Measurements from ENCODE around the gene LRRC3. TPM values are rescaled to one million over a fixed set of nuclear protein-coding genes. Genes with fewer than 3 reads are reported as not detected.

The LRRC3 gene
- total RNA-seq, 1 experiment from 2014 or later, result not detected

GRCh38 chr21:44421901-44422840, 33.1 kb upstream of the LRRC3 start:
- DNase-seq (ENCODE audit: low read depth), result no peak
- in situ Hi-C loops (cut with HindIII; ENCODE audit: low pct_unique_long_range_greater_than_20kb, low sequenced_read_pairs), result no loop called here

DNA sequence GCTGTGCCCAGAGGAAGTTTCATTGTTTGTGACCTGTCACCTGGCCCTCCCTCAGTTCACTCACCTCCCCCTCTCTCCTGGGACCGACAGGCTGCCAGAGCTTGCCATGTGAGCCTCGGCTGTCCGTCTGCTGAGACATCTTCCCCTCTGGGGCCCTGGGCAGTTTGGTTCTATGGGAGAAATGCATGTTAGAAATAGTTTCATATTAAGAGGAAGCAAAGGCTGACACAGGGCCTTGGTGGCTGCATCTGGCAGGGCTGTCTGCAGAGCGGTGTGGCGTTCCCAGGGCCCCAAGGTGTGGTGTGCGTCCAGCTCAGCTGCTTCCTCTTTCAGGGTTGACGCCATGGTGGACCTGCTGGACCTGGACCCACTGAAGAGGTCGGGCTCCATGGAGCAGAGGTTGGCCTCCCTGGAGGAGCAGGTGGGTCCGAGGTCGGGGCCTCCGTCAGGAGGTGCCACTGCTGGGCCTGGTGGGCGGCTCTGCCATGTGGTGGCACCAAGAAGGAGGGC, 31.9 kb upstream of the LRRC3 start:
- DNase-seq (ENCODE audit: low read depth), result no peak
- in situ Hi-C loops (cut with HindIII; ENCODE audit: low pct_unique_long_range_greater_than_20kb, low sequenced_read_pairs), result no loop called here

GRCh38 chr21:44423941-44424607, 31.2 kb upstream of the LRRC3 start:
- no peak for DNase-seq (ENCODE audit: low read depth)
- in situ Hi-C loops (cut with HindIII; ENCODE audit: low pct_unique_long_range_greater_than_20kb, low sequenced_read_pairs), result no loop called here

DNA sequence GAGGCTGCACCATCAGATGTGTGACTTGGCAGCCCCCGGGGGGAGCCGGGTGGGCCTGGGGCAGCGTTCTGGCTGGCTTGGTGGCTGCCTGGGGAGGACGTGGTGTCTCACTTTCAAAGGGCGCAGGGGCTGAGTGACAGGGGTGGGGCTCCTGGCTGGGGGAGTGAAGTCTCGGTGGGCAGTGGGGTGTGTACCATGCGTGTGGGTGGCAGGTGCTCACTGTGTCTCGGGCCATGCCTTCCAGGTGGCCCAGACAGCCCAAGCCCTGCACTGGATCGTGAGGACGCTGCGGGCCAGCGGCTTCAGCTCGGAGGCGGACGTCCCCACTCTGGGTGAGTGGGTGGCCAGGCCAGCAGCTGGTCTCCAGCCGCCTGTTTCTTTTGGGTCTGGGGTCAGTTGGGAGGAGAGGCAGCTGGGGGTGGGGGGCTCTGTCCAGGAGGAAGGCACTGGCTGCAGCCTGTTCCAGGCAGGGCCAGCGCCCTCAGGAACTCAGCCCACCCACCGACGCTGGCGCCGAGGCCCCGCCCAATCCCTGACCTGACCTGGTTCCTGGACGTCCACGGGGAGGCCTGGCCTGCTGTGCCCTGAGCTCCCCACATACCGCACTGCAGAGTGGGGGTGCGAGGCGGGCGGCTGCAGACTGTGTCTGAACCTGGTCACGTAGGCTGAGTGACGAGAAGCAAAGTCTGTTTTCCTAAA, 30.6 kb upstream of the LRRC3 start:
- in situ Hi-C loops (cut with HindIII; ENCODE audit: low pct_unique_long_range_greater_than_20kb, low sequenced_read_pairs), result no loop called here
- DNase-seq (ENCODE audit: low read depth), result no peak

DNA sequence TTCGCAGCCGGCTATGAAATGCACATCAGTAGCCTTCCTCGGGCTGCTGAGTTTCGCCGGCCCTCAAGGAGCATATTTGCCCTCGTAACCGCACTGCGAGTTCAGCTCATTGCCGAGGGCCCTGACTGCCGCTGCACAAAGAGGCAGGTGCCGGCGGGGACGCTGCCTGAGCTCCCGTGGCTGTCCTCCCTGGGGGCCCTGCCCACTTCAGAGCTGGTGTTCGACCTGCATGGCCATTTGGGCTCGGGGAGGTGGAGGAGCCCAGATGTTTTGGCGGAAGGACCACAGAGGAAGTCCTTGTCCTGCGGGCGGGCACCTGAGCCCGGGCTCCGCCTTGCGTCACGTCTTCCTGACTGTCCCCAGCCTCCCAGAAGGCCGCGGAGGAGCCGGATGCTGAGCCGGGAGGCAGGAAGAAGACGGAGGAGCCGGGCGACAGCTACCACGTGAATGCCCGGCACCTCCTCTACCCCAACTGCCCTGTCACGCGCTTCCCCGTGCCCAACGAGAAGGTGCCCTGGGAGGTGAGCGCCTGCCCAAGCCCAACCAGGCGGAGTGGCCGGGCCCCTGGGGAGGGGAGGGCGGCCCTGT, 29.9 kb upstream of the LRRC3 start:
- in situ Hi-C loops (cut with HindIII; ENCODE audit: low pct_unique_long_range_greater_than_20kb, low sequenced_read_pairs), result no loop called here
- DNase-seq (ENCODE audit: low read depth), result no peak

DNA sequence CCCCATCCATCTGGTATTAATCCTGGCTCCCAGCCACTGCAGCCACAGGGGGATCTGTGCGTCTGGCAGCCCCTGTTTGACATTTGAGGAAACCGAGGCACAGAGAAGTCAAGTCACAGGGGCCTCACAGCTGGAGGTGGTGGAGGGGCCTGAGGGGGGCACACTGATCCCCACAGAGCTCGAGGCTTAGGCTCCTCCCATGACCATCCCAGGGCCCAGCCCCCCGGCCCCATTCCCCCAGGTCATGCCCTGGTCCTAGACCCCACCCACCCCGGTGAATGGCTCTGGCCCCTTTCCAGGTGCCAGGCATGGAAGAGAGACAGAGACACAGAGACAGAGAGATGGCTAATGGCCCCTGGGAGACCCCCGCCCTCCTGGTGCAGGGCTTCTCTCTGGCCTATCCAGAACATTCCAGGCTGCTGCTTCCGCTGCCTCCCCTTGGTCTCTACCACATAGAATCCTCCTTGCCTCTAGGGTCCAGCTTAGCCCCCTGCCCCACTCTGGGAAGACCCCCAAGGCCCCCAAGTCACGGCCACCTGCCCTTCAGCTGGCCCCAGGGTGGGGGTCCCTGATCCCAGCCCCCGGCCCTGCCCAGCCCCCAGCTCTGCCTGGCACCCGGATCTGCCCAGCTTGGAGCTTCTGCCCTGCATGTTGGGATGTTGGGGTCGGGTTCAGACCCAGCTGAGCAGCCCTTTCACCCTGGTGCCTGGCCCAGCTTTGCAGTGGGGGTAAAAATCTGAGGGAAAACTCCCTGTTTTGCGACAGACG, 29.2 kb upstream of the LRRC3 start:
- in situ Hi-C loops (cut with HindIII; ENCODE audit: low pct_unique_long_range_greater_than_20kb, low sequenced_read_pairs), result no loop called here

DNA sequence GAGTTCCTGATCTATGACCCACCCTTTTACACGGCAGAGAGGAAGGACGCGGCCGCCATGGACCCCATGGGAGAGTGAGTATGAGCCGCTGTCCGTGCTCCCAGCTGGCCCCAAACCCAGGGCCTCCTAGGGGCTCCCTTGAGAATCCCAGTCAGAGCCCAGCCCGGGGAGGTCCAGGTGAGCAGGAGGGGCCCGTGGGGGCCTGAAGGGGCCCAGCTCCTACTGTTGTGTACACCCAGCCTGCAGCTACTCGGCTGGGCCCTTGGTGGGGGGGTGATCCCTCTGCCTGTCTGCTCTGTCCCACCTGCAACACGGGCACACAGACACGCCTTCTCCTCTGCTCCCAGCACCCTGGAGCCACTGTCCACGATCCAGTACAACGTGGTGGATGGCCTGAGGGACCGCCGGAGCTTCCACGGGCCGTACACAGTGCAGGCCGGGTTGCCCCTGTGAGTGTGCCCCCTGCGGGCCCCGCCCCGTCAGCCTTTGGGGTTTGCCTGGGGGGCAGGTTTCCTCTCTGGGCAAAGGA, 28.6 kb upstream of the LRRC3 start:
- DNase-seq (ENCODE audit: low read depth), result no peak
- in situ Hi-C loops (cut with HindIII; ENCODE audit: low pct_unique_long_range_greater_than_20kb, low sequenced_read_pairs), result no loop called here

More for the DNA sequence above, 29.2 kb upstream of the LRRC3 start:
- DNase-seq (ENCODE audit: low read depth), result no peak

DNA sequence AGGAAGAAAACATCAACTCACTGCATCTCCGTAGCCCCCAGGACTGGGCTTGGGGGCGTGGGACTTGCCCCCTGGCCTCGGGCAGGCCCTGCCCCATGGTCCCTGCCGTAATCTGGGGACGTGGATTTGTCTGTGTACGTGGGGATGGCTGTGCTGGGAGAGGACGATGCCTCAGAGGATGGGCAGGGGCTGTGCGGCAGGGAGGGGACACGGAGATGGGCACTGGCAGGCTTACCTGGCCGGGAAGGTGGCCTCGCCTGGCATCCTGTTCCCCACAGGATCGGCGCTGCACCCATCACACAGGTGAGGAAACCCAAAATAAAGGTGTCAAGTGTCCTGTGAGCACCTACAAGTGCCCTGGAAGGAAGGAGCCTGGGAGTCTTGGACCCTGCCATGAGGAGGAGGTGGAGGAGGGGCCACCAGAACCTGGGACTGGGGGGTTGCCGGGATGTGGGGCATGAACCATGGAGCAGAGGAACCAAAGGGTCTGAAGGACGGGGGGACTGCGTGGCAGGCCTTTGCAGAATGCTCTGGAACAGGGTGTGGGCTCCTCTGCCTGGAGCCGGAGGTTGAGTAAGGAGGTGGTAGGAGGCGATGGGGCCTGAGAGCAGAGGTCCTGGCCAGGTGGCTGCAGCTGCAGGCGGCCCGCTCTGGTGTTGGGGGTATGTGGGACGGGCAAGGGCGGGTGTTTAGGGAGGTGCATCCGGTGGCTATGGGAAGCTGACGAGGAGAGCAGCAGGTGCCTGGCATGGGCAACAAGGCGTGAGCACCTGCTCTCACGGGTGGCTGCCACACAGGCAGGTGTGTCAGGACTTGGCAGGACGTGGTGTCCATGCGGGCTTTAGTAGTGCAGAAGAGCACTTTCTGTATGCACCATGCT, 27.8 kb upstream of the LRRC3 start:
- in situ Hi-C loops (cut with HindIII; ENCODE audit: low pct_unique_long_range_greater_than_20kb, low sequenced_read_pairs), result no loop called here

GRCh38 chr21:44428281-44428960, 26.9 kb upstream of the LRRC3 start:
- in situ Hi-C loops (cut with HindIII; ENCODE audit: low pct_unique_long_range_greater_than_20kb, low sequenced_read_pairs), result no loop called here
- peak; percentile 98 for DNase-seq (ENCODE audit: low read depth)

More for the DNA sequence above, 27.8 kb upstream of the LRRC3 start:
- DNase-seq (ENCODE audit: low read depth), result no peak

GRCh38 chr21:44429894-44430293, 25.4 kb upstream of the LRRC3 start:
- in situ Hi-C loops (cut with HindIII; ENCODE audit: low pct_unique_long_range_greater_than_20kb, low sequenced_read_pairs), result no loop called here

GRCh38 chr21:44431300-44431699, 24.0 kb upstream of the LRRC3 start:
- in situ Hi-C loops (cut with HindIII; ENCODE audit: low pct_unique_long_range_greater_than_20kb, low sequenced_read_pairs), result no loop called here
- DNase-seq (ENCODE audit: low read depth), result no peak

More at GRCh38 chr21:44429894-44430293, 25.4 kb upstream of the LRRC3 start:
- DNase-seq (ENCODE audit: low read depth), result no peak

DNA sequence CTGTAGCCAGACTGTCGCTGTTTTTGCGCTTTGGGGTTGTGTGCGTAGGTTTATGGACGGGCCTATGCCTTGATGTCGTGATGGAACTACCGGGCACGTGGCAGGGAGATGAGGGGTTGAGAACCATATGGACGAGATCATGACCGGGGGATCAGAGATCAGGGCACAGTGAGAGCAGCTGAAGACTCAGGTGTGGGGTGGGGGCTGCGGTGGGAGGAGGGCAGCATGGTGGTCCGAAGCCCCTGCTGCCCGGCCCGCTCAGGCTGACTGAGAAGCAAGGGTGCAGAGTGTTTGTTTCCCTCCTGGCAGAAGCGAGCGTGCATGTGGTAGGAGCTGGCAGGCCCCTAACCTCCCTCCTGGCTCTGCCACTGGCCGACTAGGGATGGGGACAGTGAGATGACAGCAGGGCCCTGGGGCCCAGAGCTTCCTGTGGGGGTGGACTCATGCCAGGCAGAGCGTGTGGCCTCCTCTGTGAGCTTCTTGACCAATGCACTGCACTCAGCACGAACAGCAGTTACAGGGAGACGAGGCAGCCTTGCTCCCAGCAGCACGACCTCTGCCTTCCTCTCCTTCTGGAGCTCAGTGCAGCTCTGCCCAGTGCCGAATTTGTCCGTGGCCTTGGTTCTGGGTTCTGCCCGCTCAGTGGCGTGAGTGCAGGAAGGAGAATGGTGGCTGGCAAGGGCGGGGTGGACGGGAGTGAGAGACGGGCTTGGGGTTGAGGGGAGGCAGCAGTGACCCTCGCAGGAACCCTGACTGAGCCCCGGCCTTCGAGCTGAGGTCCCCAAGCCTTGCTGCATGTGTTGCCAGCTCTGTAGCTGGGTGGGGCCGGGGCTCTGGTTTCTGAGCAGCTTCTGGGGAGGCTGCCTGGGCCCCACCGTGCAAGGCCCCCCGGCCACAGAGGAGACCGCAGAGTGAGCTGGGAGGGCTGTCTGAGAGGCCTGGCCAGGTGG, 22.2 kb upstream of the LRRC3 start:
- DNase-seq (ENCODE audit: low read depth), result no peak
- in situ Hi-C loops (cut with HindIII; ENCODE audit: low pct_unique_long_range_greater_than_20kb, low sequenced_read_pairs), result no loop called here

DNA sequence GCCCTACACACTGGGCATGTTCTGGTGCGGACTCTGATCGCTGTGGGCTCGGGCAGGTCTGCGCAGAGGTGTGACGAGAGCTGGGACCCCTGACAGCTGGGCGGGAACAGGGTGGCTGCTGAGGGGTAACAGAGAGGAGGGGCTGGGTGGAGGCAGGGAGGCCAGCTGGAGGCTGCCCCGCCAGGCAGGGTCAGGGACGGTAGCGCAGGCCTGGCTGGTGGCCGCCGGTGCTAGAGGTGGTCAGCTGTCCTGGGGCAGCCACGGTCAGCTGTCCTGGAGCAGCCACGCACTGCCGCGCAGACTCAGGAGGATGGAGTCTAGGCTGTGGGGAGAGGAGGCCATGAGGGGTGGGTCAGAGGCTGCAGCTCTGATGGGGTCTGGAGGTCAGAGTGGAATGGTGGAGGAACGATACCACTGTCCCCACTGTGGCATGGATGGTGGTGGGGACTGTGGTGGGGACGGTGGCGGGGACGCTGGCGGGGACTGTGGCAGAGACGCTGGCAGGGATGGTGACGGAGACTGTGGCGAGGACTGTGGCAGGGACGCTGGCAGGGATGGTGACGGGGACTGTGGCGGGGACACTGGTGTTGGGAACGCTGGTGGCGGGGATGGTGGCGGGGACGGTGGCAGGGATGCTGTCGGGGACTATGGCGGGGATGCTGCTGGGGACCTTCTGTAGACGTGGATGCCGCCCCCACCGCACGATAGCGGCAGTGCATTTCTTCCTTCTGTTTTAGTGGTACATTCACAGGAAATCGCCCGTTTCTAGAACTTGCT, 21.3 kb upstream of the LRRC3 start:
- in situ Hi-C loops (cut with HindIII; ENCODE audit: low pct_unique_long_range_greater_than_20kb, low sequenced_read_pairs), result no loop called here
- no peak for DNase-seq (ENCODE audit: low read depth)

GRCh38 chr21:44434568-44434925, 20.8 kb upstream of the LRRC3 start:
- in situ Hi-C loops (cut with HindIII; ENCODE audit: low pct_unique_long_range_greater_than_20kb, low sequenced_read_pairs), result no loop called here
- DNase-seq (ENCODE audit: low read depth), result no peak

Measured in Caki2 (cell line).